ENCODE measurements around the gene FAT1. TPM values are rescaled to one million over a fixed set of nuclear protein-coding genes. Genes with fewer than 3 reads are reported as not detected.

Gene FAT1
- total RNA-seq, 1 experiment from 2014 or later: 172 TPM

DNA sequence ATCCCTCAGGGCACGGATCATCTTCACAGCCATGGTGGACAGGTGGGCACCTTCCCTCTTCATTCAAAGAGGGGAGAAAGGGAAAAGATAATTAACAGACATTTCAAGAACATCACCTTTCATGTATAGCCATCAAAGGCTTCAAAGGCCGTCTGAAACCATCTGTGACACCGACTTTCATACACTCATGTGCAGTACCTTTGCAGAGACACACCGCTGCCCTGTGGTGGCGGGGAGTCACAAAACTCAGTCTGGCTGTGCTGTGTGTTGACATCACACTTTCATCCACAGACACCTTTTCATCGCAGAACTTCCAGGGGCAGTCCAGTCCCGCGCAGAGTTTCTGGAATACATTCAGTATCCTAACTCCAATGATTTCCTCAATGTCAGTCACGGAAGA is 120.7 kb downstream of the FAT1 start:
- DNase-seq (ENCODE audit: low spot score) (no peak), ATAC-seq (no peak)
- TF ChIP-seq JUN (CRISPR knock-in tag; IDR thresholded peaks at IDR 0.05) (no peak), TCF7 (CRISPR knock-in tag; IDR thresholded peaks at IDR 0.05; ENCODE audit: low read depth) (no peak), ZBTB21 (CRISPR knock-in tag; IDR thresholded peaks at IDR 0.05; ENCODE audit: borderline replicate concordance) (no peak), TEAD1 (CRISPR knock-in tag; IDR thresholded peaks at IDR 0.05) (no peak), FOXJ3 (CRISPR knock-in tag; IDR thresholded peaks at IDR 0.05; ENCODE audit: borderline replicate concordance) (no peak), GRHL2 (CRISPR knock-in tag; IDR thresholded peaks at IDR 0.05; ENCODE audit: insufficient replicate concordance, severe bottlenecking) (no peak), ZNF121 (CRISPR knock-in tag; IDR thresholded peaks at IDR 0.05) (no peak), ZNF138 (CRISPR knock-in tag; conservative IDR thresholded peaks at IDR 0.05) (no peak), FOXK1 (CRISPR knock-in tag; IDR thresholded peaks at IDR 0.05) (no peak), ZNF232 (CRISPR knock-in tag; IDR thresholded peaks at IDR 0.05) (no peak), ZNF317 (CRISPR knock-in tag; IDR thresholded peaks at IDR 0.05; ENCODE audit: borderline replicate concordance, low read depth) (no peak), ESRRA (CRISPR knock-in tag; IDR thresholded peaks at IDR 0.05; ENCODE audit: borderline replicate concordance) (no peak)
- TF ChIP-seq, protein P1, sequence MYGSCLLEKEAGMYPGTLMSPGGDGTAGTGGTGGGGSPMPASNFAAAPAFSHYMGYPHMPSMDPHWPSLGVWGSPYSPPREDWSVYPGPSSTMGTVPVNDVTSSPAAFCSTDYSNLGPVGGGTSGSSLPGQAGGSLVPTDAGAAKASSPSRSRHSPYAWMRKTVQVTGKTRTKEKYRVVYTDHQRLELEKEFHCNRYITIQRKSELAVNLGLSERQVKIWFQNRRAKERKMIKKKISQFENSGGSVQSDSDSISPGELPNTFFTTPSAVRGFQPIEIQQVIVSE (CRISPR knock-in tag; IDR thresholded peaks at IDR 0.05; ENCODE audit: borderline replicate concordance): no peak
- TF ChIP-seq, protein P2, sequence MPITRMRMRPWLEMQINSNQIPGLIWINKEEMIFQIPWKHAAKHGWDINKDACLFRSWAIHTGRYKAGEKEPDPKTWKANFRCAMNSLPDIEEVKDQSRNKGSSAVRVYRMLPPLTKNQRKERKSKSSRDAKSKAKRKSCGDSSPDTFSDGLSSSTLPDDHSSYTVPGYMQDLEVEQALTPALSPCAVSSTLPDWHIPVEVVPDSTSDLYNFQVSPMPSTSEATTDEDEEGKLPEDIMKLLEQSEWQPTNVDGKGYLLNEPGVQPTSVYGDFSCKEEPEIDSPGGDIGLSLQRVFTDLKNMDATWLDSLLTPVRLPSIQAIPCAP (CRISPR knock-in tag; IDR thresholded peaks at IDR 0.05): no peak
- TF ChIP-seq, protein P3, sequence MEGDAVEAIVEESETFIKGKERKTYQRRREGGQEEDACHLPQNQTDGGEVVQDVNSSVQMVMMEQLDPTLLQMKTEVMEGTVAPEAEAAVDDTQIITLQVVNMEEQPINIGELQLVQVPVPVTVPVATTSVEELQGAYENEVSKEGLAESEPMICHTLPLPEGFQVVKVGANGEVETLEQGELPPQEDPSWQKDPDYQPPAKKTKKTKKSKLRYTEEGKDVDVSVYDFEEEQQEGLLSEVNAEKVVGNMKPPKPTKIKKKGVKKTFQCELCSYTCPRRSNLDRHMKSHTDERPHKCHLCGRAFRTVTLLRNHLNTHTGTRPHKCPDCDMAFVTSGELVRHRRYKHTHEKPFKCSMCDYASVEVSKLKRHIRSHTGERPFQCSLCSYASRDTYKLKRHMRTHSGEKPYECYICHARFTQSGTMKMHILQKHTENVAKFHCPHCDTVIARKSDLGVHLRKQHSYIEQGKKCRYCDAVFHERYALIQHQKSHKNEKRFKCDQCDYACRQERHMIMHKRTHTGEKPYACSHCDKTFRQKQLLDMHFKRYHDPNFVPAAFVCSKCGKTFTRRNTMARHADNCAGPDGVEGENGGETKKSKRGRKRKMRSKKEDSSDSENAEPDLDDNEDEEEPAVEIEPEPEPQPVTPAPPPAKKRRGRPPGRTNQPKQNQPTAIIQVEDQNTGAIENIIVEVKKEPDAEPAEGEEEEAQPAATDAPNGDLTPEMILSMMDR (IDR thresholded peaks at IDR 0.05): no peak
- TF ChIP-seq, protein P4, sequence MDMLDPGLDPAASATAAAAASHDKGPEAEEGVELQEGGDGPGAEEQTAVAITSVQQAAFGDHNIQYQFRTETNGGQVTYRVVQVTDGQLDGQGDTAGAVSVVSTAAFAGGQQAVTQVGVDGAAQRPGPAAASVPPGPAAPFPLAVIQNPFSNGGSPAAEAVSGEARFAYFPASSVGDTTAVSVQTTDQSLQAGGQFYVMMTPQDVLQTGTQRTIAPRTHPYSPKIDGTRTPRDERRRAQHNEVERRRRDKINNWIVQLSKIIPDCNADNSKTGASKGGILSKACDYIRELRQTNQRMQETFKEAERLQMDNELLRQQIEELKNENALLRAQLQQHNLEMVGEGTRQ (CRISPR knock-in tag; IDR thresholded peaks at IDR 0.05): no peak
- TF ChIP-seq, protein P5, sequence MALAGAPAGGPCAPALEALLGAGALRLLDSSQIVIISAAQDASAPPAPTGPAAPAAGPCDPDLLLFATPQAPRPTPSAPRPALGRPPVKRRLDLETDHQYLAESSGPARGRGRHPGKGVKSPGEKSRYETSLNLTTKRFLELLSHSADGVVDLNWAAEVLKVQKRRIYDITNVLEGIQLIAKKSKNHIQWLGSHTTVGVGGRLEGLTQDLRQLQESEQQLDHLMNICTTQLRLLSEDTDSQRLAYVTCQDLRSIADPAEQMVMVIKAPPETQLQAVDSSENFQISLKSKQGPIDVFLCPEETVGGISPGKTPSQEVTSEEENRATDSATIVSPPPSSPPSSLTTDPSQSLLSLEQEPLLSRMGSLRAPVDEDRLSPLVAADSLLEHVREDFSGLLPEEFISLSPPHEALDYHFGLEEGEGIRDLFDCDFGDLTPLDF (CRISPR knock-in tag; IDR thresholded peaks at IDR 0.05): no peak
- TF ChIP-seq, protein P6, sequence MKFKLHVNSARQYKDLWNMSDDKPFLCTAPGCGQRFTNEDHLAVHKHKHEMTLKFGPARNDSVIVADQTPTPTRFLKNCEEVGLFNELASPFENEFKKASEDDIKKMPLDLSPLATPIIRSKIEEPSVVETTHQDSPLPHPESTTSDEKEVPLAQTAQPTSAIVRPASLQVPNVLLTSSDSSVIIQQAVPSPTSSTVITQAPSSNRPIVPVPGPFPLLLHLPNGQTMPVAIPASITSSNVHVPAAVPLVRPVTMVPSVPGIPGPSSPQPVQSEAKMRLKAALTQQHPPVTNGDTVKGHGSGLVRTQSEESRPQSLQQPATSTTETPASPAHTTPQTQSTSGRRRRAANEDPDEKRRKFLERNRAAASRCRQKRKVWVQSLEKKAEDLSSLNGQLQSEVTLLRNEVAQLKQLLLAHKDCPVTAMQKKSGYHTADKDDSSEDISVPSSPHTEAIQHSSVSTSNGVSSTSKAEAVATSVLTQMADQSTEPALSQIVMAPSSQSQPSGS (CRISPR knock-in tag; IDR thresholded peaks at IDR 0.05; ENCODE audit: borderline replicate concordance, low read depth): no peak
- TF ChIP-seq, protein P7, sequence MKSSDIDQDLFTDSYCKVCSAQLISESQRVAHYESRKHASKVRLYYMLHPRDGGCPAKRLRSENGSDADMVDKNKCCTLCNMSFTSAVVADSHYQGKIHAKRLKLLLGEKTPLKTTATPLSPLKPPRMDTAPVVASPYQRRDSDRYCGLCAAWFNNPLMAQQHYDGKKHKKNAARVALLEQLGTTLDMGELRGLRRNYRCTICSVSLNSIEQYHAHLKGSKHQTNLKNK (CRISPR knock-in tag; IDR thresholded peaks at IDR 0.05): no peak
- no peaks in the 10 kb centered on the region for H3K27me3 Mint-ChIP-seq (ENCODE audit: low read depth)
- no peak overlapping the region for H3K4me3 Mint-ChIP-seq
- no peak overlapping the region for H3K27ac Mint-ChIP-seq
- POLR2A ChIA-PET: no interaction called here
- H3K36me3 Mint-ChIP-seq: peaks cover 92% of the 10 kb centered on the region
- H3K4me1 Mint-ChIP-seq: no peaks in the 10 kb centered on the region
- peaks cover 8% of the 10 kb centered on the region for H3K9me3 Mint-ChIP-seq
- CTCF ChIA-PET: no interaction called here

DNA sequence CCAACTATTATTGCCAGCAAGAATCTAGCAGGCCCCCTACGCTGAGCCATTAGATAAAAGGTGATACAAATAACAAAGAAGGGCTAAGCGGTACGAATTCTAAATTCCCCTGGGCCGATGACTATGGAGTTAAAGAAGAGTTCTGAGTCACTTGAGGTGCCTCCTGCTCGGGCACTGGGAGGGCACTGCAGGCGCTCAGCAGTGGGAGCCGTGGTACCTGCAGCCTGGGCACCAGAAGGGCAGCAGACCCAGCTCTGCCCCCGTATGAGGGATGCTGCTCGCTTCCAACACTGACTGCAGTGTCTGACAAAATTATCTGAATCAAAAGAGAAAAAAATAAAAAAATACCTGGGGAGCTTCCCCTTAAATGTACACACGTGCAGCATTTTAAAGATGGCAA is 124.2 kb downstream of the FAT1 start:
- no peak overlapping the region for H3K4me3 Mint-ChIP-seq
- no peaks in the 10 kb centered on the region for H3K27me3 Mint-ChIP-seq (ENCODE audit: low read depth)
- no peak for DNase-seq (ENCODE audit: low spot score)
- CTCF ChIA-PET: no interaction called here
- POLR2A ChIA-PET: no interaction called here
- no peak for ATAC-seq
- no peak overlapping the region for H3K27ac Mint-ChIP-seq
- no peaks in the 10 kb centered on the region for H3K4me1 Mint-ChIP-seq
- H3K36me3 Mint-ChIP-seq: peaks cover 88% of the 10 kb centered on the region
- peaks cover 8% of the 10 kb centered on the region for H3K9me3 Mint-ChIP-seq
- no peak for TF ChIP-seq ZNF219 (CRISPR knock-in tag; IDR thresholded peaks at IDR 0.05; ENCODE audit: borderline replicate concordance)
- TF ChIP-seq, protein P8, sequence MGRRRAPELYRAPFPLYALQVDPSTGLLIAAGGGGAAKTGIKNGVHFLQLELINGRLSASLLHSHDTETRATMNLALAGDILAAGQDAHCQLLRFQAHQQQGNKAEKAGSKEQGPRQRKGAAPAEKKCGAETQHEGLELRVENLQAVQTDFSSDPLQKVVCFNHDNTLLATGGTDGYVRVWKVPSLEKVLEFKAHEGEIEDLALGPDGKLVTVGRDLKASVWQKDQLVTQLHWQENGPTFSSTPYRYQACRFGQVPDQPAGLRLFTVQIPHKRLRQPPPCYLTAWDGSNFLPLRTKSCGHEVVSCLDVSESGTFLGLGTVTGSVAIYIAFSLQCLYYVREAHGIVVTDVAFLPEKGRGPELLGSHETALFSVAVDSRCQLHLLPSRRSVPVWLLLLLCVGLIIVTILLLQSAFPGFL (CRISPR knock-in tag; IDR thresholded peaks at IDR 0.05; ENCODE audit: borderline replicate concordance): no peak
- no peak for TF ChIP-seq ZNF317 (CRISPR knock-in tag; IDR thresholded peaks at IDR 0.05; ENCODE audit: borderline replicate concordance, low read depth)
- TF ChIP-seq, protein P9, sequence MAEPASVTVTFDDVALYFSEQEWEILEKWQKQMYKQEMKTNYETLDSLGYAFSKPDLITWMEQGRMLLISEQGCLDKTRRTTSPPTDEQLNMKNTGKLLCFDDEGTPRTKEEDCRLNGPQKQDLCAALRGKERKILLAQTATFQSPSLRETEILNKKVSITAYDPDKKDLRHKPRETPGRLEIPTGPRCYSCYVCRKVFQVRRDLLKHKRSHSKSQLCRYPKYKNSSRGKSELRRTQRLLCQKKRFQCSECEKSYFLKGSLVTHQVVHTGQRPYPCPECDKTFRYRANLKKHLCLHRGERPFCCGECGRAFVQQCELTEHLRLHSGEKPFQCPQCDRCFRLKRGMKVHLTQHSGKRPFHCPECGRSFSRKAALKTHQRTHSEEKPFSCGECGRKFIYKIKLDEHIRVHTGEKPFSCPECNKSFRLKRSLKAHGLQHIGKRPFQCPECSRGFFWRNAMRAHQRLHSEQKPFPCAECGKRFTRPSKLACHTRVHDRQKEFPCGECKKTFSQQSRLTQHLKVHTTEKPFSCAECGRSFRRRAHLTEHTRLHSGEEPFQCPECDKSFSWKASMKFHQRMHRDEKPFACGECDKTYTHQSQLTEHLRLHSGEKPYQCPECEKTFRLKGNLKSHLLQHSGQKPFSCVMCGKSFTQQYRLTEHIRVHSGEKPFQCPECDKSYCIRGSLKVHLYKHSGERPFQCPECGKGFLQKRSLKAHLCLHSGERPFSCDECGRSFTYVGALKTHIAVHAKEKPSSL (CRISPR knock-in tag; conservative IDR thresholded peaks at IDR 0.05): no peak
- TF ChIP-seq RELA (CRISPR knock-in tag; IDR thresholded peaks at IDR 0.05; ENCODE audit: borderline replicate concordance): no peak
- TF ChIP-seq, protein P4 (CRISPR knock-in tag; IDR thresholded peaks at IDR 0.05): no peak
- no peak for TF ChIP-seq GRHL2 (CRISPR knock-in tag; IDR thresholded peaks at IDR 0.05; ENCODE audit: insufficient replicate concordance, severe bottlenecking)

All from WTC11 (cell line).